Glomerular visceral epithelial cell (primary cell): ENCODE measurements around the gene GLG1.

ENCODE experiments used
- DNase-seq: peaks from one replicate; pipeline ENCODE4 v3.0.0-alpha.2; 2016; ENCODE audit errors: extremely low spot score

Gene GLG1

GRCh38 chr16:74606521-74607309 is at the start of gene GLG1:
Gene GLG1 (minus strand): TSS chr16:74607114. CDS start chr16:74607094, 20 bp downstream.
- DNase-seq = peak; percentile 88

- no peak for DNase-seq
Observed at GRCh38 chr16:74654536-74655050, 47.7 kb upstream of the GLG1 start.

GRCh38 chr16:74652883-74653282 is 46.0 kb upstream of the GLG1 start:
- peak; percentile 4 for DNase-seq

GRCh38 chr16:74652249-74652648 is 45.3 kb upstream of the GLG1 start:
- no peak for DNase-seq

DNA sequence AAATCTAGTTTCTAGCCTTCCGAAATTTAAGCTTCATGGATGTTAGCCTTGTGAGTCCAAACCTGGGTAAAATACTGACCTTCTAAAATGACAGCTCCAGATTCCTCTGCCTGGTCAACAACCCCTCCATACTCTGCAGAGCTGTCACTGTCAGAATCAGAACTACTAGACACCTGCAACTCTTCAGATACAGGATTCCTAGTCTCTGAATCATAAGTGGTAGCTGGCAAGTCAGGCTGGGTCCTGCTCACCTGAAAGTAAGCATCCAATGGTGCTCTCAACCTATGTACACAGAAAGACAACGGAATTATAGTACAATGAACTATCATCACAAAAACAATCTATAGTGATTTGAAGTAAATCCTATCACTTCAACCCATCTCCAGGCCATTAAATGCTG is 44.9 kb upstream of the GLG1 start:
- no peak for DNase-seq

DNA sequence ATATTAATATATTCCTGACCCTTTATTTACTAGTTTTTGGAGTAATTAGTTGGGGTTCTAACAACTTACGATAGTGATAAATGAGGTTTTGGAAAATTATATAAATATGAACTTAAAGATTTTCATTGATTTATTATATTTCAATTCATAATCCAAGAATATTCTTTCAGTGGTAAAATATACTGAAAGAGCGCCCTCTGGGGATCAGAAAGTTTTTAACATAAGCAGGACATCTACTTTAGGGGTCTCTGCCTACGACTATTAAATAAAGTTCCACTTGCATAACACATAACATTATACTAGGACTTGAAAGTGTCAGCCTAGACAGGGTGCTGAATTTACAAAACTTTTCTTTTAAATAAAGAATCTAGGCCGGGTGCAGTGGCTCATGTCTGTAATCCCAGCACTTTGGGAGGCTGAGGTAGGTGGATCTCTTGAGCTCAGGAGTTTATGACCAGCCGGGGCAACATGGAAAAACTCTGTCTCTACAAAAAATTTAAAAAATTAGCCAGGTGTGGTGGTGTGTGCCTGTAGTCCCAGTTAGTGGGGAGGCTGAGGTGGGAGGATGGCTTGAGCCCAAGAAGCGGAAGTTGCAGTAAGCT is 44.2 kb upstream of the GLG1 start:
- no peak for DNase-seq

DNA sequence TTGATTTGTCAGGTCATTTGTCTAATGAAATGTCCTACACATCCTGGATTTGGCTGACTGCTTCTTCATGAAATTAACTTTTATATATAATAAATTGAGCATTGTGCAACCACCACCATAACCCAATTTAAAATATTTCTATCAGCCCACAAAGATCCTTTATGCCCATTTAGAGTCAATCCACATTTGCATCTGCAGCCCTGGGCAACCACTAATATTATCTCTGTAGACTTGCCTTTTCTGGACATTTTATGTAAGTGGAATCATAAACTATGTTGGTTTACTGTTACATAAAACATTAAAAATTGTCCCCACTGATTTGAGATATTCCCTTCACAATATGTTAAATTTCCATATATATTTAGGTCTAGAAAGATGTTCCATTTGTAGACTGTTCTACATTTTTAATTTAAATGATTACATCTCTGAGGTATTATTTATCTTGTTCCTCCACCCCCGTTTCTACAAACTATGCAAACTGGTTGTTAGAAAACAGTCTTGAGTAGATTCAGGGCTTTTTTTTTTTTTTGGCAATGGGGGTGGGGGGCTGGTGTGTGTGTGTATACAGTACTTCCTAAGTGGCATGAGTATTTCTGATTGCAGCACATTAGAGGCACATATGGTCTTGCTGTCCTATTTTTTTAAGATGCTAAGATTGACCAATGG is 43.1 kb upstream of the GLG1 start:
- DNase-seq = no peak

- no peak for DNase-seq
Observed at GRCh38 chr16:74641969-74642368, 35.1 kb upstream of the GLG1 start.

- DNase-seq = no peak
Observed at GRCh38 chr16:74637742-74638453, 31.0 kb upstream of the GLG1 start.

DNA sequence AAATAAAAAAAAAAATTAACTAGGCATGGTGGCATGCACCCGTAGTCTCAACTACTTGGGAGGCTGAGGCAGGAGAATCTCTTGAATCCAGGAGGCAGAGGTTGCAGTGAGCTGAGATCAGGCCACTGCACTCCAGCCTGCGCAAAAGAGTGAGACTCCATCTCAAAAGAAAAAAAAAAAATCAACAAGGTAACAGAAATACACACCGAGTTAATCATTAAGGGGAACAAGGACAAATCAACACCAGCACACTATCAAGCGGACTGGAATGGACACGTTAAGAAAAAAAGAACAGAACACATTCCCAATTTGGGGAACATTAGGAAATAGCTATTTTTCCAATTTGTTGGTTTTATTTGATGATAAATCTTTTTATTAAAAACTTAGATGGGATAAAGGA is 28.4 kb upstream of the GLG1 start:
- no peak for DNase-seq

- DNase-seq = no peak
Observed at GRCh38 chr16:74633686-74634085, 26.8 kb upstream of the GLG1 start.

DNA sequence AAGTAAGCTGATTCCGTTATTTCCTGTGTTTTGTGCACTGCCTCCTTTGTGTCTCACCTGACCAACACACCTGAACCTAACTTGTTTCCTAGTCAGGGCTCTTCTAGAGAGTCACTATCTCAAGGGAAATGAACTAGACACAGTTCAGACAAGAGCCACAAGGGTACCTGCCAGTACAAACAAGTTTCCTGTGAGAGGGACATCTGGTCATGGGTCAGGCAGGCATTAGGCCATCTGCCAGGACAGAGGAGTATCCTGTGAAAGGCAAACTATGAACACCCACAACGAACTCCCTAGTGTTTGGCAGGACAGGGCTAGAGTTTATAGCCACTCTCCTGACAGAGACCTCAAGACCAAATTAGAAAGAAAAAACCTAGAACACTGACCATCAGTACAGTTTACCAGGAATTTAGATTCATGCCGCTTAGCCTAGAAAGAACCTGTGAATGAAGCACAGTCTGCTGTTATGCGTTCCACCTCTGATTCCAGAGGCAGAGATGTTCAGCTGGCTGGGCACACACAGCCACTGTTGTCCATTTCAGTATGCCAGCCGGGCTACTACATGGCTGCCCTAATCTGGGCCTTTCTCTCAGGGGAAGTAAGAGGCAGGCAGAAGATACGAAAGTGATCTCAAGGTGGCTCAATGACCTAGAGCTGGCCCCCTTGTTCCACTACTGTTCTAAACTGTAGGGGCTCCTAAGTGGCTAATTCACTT is 20.7 kb upstream of the GLG1 start:
- no peak for DNase-seq

DNA sequence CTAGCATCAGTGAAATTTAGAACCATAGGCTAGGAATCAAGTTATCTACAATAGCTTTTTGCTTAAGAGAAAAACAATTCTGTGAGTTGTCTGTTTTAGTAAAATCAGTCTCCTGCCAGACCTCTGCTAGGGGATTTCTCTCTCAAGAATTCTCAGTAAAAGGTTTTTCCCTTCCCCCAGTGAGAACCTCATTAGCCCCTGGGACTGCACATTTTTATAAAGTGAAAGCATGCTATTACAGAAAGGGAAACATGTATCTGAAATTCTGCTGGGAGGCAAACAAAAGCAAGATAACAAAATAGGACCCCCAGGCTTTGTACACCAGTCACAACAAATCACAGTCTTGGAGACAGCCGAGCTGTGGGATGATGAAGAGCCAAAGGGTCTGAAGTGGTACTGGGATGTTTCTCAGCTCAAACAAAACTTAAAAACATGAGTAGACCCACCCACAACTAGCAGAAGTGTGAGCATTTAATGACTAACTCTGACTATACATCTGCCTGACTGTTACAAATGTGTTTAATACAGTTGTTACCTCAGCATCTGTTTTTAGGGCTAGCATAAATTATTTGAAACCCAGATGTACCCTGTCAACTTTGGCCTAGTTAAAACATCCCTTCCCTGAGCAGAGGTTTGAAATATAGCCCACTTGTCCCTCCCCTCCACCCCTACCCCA is 20.0 kb upstream of the GLG1 start:
- no peak for DNase-seq

DNA sequence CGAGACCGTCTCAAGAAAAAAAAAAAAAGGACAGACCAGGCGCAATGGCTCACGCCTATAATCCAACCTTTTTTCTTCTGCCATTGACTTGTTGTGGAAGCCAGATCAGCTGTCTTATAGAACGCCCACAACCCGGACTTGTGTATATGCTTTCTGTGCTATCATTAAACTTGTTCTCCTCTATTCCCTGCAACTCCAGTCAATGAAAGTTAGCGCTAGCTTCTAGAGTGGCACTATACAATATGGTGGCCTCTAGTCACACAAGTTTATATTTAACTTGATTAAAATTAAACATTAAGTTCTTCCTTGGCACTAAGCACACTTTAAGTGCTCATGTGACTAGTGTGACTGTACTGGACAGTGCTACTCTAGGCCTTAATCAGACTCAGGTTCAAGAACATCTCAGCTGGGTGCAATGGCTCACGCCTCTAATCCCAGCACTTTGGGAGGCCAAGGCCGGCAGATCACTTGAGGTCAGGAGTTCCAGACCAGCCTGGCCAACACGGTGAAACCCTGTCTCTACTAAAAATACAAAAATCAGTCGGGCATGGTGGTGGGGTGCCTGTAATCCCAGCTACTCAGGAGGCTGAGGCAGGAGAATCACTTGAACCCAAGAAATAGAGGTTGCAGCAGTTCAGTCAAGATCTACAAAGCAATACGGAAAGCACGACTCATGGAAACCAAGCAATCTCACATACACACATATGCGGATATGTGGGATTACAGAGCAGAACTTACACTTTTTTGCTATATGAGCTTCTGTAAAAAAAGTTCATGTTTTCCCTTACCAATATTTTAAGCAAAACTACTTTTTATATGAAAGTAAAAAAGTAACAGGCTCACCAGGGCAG is 18.8 kb upstream of the GLG1 start:
- no peak for DNase-seq

- DNase-seq = no peak
Observed at GRCh38 chr16:74623839-74624235, 16.9 kb upstream of the GLG1 start.

DNA sequence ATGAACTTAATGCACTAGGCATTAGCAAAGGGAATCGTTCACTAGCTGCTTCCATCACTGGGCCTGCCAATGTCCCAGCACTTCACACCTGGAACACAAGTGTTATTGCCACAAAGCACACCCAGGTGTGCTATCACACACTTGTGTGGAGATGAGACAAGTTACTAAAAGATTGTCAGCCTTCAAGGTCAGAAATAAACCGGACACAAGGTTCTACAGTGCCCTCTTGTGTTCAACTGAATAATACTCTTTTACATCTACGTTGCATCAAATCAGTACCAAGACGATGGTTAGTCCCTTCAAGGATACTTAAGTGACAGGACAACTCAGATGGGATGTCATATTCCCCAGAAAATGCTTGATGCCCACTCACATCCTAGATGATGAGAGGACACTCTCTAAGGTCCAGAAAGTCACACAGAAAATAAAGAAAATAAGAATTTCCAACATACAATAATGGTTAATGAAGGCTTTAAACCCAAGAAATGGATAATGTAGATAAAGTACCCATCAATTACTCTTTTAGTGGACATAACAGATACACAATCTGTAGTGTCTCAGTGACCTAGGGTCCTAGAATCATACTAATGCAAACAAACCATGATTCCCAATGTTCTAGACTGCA is 16.4 kb upstream of the GLG1 start:
- DNase-seq = peak; percentile 48

- DNase-seq = no peak
Observed at GRCh38 chr16:74622005-74622404, 15.1 kb upstream of the GLG1 start.

DNA sequence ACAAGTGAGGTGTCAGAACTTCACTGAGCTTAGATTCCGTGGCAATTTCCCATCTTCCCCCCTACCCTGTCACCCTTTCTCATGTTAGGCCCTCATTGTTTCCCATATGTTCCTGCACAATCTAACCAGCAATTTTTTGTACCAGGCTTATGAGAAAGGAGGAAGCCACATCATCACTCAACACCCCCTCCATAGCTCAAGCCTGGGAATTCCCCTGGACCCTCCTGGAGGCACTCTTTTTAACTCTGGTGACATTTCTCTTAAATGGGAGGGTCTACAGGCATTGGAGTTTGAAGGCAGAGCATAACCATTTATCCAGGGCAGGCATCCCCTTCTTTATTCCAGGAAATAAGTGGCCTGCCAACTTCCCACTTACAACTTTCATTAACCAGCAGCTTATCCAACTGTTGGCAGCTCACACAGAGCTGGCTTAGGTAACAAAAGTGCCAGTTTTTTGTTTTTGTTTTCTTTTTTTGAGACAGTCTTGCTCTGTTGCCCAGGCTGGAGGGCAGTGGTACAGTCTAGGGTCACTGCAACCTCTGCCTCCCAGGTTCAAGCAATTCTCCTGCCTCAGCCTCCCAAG is 10.4 kb upstream of the GLG1 start:
- DNase-seq = no peak

DNA sequence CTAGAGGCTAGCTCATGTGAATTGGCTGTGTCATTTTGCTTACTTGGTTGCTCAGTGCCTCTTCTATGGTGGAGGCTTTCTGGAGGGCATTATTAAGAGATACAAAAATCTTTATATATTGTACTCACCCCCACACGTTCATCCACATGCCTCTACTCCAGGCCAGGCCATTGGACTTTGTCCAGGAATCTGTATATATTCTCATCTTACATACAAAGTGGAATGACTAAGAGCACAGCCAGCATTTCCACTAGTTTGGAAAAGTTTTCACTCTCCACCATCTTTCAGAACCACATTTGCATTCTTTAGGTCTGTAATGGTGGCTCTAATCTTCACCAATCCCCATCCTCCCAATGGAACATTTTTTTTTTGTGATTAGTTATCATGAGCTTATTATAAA is 4.8 kb upstream of the GLG1 start:
- no peak for DNase-seq
